ENCODE results near the gene NKX2-1. TPM values are rescaled to one million over a fixed set of nuclear protein-coding genes. Genes with fewer than 3 reads are reported as not detected.

NKX2-1 gene
- total and polyA plus RNA-seq, 4 donors = 53.4 to 236 (median 170) TPM

DNA sequence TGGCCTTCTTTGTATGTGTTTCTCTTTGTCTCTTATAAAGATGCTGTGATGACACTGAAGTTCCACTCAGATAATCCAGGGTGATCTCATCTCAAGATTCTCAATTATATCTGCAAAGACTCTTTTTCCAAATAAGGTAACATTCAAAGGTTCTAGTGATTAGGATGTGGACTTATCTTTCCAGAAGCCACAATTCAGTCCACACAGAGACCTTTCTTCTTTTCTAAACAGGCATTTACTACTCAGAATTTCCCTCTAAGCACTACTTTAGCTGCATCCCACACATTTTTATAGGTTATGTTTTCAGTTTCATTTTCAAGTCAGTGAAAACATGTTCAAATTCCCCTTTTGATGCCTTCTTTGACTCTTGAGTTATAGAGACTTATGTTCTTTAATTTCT is 9.0 kb upstream of the NKX2-1 start:
- no peak overlapping the region for H3K9ac ChIP-seq (ENCODE audit: insufficient read depth in 1 of 2, low read length in 2 of 2)
- H3K36me3 ChIP-seq (ENCODE audit: control insufficient read depth in 4 of 4, insufficient read depth in 4 of 4, low read length in 4 of 4) = no peaks in the 10 kb centered on the region
- no peaks in the 10 kb centered on the region for H3K4me1 ChIP-seq (ENCODE audit: control insufficient read depth in 5 of 5, insufficient read depth in 5 of 5, low read length in 5 of 5)
- TF ChIP-seq, protein P1, sequence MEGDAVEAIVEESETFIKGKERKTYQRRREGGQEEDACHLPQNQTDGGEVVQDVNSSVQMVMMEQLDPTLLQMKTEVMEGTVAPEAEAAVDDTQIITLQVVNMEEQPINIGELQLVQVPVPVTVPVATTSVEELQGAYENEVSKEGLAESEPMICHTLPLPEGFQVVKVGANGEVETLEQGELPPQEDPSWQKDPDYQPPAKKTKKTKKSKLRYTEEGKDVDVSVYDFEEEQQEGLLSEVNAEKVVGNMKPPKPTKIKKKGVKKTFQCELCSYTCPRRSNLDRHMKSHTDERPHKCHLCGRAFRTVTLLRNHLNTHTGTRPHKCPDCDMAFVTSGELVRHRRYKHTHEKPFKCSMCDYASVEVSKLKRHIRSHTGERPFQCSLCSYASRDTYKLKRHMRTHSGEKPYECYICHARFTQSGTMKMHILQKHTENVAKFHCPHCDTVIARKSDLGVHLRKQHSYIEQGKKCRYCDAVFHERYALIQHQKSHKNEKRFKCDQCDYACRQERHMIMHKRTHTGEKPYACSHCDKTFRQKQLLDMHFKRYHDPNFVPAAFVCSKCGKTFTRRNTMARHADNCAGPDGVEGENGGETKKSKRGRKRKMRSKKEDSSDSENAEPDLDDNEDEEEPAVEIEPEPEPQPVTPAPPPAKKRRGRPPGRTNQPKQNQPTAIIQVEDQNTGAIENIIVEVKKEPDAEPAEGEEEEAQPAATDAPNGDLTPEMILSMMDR (IDR thresholded peaks at IDR 0.05; ENCODE audit: control extremely low read depth, extremely low read depth) = no peak
- DNase-seq (no peak), ATAC-seq (ENCODE audit: insufficient read depth, low FRiP score) (no peak)
- no peak overlapping the region for H3K27ac ChIP-seq (ENCODE audit: low read depth in 1 of 2, low read length in 1 of 2)
- peaks cover 0 to 42% (median 40%) of the 10 kb centered on the region in 3 donors for H3K27me3 ChIP-seq (ENCODE audit: control insufficient read depth in 3 of 3, insufficient read depth in 3 of 3, low read length in 2 of 3)
- H3K9me3 ChIP-seq (ENCODE audit: control insufficient read depth in 4 of 4, insufficient read depth in 3 of 4, low read length in 3 of 4) = peaks cover 0 to 3% (median 0%) of the 10 kb centered on the region in 4 donors
- no peak overlapping the region for H3K4me3 ChIP-seq

DNA sequence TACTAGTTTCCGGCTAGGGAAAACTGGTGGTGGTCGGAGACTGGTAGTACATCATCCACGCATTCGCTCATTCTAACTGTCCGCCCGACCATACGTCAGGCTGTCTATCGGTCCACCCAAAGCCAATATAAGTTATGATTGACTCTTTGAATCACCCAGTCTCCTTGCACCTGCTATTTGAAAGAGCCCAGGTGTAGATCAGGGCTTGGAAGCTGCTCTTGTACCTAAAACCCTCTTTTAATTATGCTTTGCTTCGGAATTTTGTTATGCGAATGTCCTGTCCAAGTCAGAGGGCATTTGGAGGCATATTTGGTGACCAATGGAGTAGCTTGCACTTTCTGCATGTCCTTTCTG is 5.7 kb upstream of the NKX2-1 start:
- peak overlapping the region; percentile 12 for H3K4me3 ChIP-seq
- no peak overlapping the region for H3K27ac ChIP-seq (ENCODE audit: low read depth in 1 of 2, low read length in 1 of 2)
- DNase-seq = no peak
- WGBS, 2 donors = 8 to 13% methylated on average over 10 of the region's 10 CpGs
- TF ChIP-seq, protein P1 (IDR thresholded peaks at IDR 0.05; ENCODE audit: control extremely low read depth, extremely low read depth) = no peak
- peaks cover 0 to 3% (median 0%) of the 10 kb centered on the region in 4 donors for H3K9me3 ChIP-seq (ENCODE audit: control insufficient read depth in 4 of 4, insufficient read depth in 3 of 4, low read length in 3 of 4)
- H3K9ac ChIP-seq (ENCODE audit: insufficient read depth in 1 of 2, low read length in 2 of 2) = peak overlapping the region in 1 of 2 donors; percentile 13
- peaks cover 6 to 74% (median 72%) of the 10 kb centered on the region in 3 donors for H3K27me3 ChIP-seq (ENCODE audit: control insufficient read depth in 3 of 3, insufficient read depth in 3 of 3, low read length in 2 of 3)
- peaks cover 0 to 15% (median 0%) of the 10 kb centered on the region in 5 donors for H3K4me1 ChIP-seq (ENCODE audit: control insufficient read depth in 5 of 5, insufficient read depth in 5 of 5, low read length in 5 of 5)
- no peak for ATAC-seq (ENCODE audit: insufficient read depth, low FRiP score)
- H3K36me3 ChIP-seq (ENCODE audit: control insufficient read depth in 4 of 4, insufficient read depth in 4 of 4, low read length in 4 of 4) = no peaks in the 10 kb centered on the region

DNA sequence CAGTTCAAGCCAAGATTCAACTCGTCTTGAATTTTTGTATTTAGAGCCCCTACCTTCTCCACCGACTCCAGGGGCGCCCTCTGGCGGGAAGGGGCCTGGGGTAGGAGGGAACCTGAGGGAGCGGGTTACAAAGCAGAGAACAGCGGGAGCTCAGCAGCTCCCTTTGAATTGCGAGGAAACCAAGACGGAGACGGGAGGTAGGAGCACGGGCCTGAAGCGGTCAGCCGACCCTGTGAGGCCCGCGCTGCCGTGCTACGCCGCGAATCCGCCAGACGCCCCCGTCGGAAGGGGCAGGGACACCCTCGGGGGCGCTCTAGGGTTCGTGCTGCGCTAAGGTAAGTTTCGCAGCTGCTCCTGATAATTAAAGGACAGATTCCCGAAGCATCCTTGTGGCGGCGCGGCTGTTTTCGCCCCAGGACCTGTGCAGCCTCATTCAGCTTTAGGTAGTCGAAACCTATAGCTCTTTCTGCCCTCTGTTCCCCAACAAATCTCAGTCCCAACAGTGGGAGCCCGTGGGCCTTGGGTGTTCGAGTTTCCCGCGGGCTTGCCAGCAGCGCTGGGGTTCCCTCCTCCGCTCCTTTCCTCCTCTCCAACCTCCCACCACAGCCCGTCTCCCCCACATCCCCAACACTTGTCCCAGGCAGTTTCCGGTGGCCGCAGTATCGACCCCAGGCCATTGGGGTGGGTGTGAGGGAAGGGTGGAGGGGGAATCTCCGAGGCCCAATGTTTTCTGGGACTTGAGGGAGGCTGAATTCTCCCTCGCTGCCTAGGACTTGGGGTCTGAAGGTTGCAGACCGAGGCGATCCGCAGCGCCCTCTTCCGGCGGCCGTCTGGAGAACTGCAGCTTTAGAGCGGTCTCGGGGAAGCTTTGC is 5.1 kb upstream of the NKX2-1 start:
- Histone ChIP-seq H3K9me3 (ENCODE audit: control insufficient read depth in 4 of 4, insufficient read depth in 3 of 4, low read length in 3 of 4) (peaks cover 0 to 5% (median 0%) of the 10 kb centered on the region in 4 donors), H3K36me3 (ENCODE audit: control insufficient read depth in 4 of 4, insufficient read depth in 4 of 4, low read length in 4 of 4) (no peaks in the 10 kb centered on the region), H3K9ac (ENCODE audit: insufficient read depth in 1 of 2, low read length in 2 of 2) (peak overlapping the region; percentile 7 to 13), H3K27me3 (ENCODE audit: control insufficient read depth in 3 of 3, insufficient read depth in 3 of 3, low read length in 2 of 3) (peaks cover 6 to 75% (median 75%) of the 10 kb centered on the region in 3 donors), H3K4me3 (peak overlapping the region; percentile 12), H3K4me1 (ENCODE audit: control insufficient read depth in 5 of 5, insufficient read depth in 5 of 5, low read length in 5 of 5) (peaks cover 0 to 15% (median 0%) of the 10 kb centered on the region in 5 donors), H3K27ac (ENCODE audit: low read depth in 1 of 2, low read length in 1 of 2) (peak overlapping the region in 1 of 2 donors; percentile 37)
- 4 to 5% methylated on average over 54 of the region's 54 CpGs for WGBS, 2 donors
- ATAC-seq (ENCODE audit: insufficient read depth, low FRiP score) (peak; percentile 44), DNase-seq (peak; percentile 49 to 80 (median 78))
- TF ChIP-seq, protein P1 (IDR thresholded peaks at IDR 0.05; ENCODE audit: control extremely low read depth, extremely low read depth) = peak; percentile 9

Data from lung (tissue), 12 donors.